Measurements from ENCODE around the gene CFAP54. TPM values are rescaled to one million over a fixed set of nuclear protein-coding genes. Genes with fewer than 3 reads are reported as not detected.

CFAP54 gene
- total RNA-seq, 1 experiment from 2014 or later, result 0.35 TPM

GRCh38 chr12:96549341-96549740 lies 60.0 kb downstream of the CFAP54 start:
- H3K4me3 Mint-ChIP-seq (ENCODE audit: low read depth, unreplicated experiment), result no peak overlapping the region
- TF ChIP-seq CTCF (IDR thresholded peaks at IDR 0.05; ENCODE audit: unreplicated experiment), result no peak
- no peak for DNase-seq
- BruUV-seq (replicated peaks), result no TSS peak
- H3K4me1 Mint-ChIP-seq (ENCODE audit: low read depth, unreplicated experiment), result no peaks in the 10 kb centered on the region
- CTCF ChIA-PET, result interaction anchor here (0.6 kb wide), 1 partner anchor 1118 kb away, joined by 8 read pairs; no protein-coding TSS in a partner anchor
- no peak overlapping the region for H3K27ac Mint-ChIP-seq (ENCODE audit: unreplicated experiment)
- intact Hi-C loops (cut with micrococcal nuclease; ENCODE audit: unreplicated experiment), result no loop called here
- no peaks in the 10 kb centered on the region for H3K27me3 Mint-ChIP-seq (ENCODE audit: unreplicated experiment)
- no peaks in the 10 kb centered on the region for H3K36me3 Mint-ChIP-seq (ENCODE audit: insufficient read depth, unreplicated experiment)
- H3K9me3 Mint-ChIP-seq (ENCODE audit: low read depth, unreplicated experiment), result no peaks in the 10 kb centered on the region

- BruUV-seq (replicated peaks), result no TSS peak
- Mint-ChIP-seq H3K4me3 (ENCODE audit: low read depth, unreplicated experiment) (no peak overlapping the region), H3K4me1 (ENCODE audit: low read depth, unreplicated experiment) (no peaks in the 10 kb centered on the region), H3K27ac (ENCODE audit: unreplicated experiment) (no peak overlapping the region), H3K27me3 (ENCODE audit: unreplicated experiment) (peaks cover 21% of the 10 kb centered on the region), H3K36me3 (ENCODE audit: insufficient read depth, unreplicated experiment) (no peaks in the 10 kb centered on the region), H3K9me3 (ENCODE audit: low read depth, unreplicated experiment) (no peaks in the 10 kb centered on the region)
- DNase-seq, result no peak
- CTCF ChIA-PET, result no interaction called here
- TF ChIP-seq CTCF (IDR thresholded peaks at IDR 0.05; ENCODE audit: unreplicated experiment), result no peak
- intact Hi-C loops (cut with micrococcal nuclease; ENCODE audit: unreplicated experiment), result loop anchor here (10.0 kb wide), 2 partner anchors 834 to 1584 kb away; no protein-coding TSS in a partner anchor
Measured at GRCh38 chr12:96570579-96570978, 81.2 kb downstream of the CFAP54 start.

- BruUV-seq (replicated peaks), result no TSS peak
- Mint-ChIP-seq H3K4me1 (ENCODE audit: low read depth, unreplicated experiment) (no peaks in the 10 kb centered on the region), H3K36me3 (ENCODE audit: insufficient read depth, unreplicated experiment) (no peaks in the 10 kb centered on the region), H3K27me3 (ENCODE audit: unreplicated experiment) (peaks cover 14% of the 10 kb centered on the region), H3K4me3 (ENCODE audit: low read depth, unreplicated experiment) (no peak overlapping the region), H3K9me3 (ENCODE audit: low read depth, unreplicated experiment) (no peaks in the 10 kb centered on the region), H3K27ac (ENCODE audit: unreplicated experiment) (no peak overlapping the region)
- no peak for TF ChIP-seq CTCF (IDR thresholded peaks at IDR 0.05; ENCODE audit: unreplicated experiment)
- CTCF ChIA-PET, result no interaction called here
- no peak for DNase-seq
- intact Hi-C loops (cut with micrococcal nuclease; ENCODE audit: unreplicated experiment), result loop anchor here (10.0 kb wide), 2 partner anchors 834 to 1584 kb away; no protein-coding TSS in a partner anchor
Measured at GRCh38 chr12:96571101-96571862, 81.9 kb downstream of the CFAP54 start.

- Mint-ChIP-seq H3K27me3 (ENCODE audit: unreplicated experiment) (no peaks in the 10 kb centered on the region), H3K9me3 (ENCODE audit: low read depth, unreplicated experiment) (no peaks in the 10 kb centered on the region), H3K4me1 (ENCODE audit: low read depth, unreplicated experiment) (no peaks in the 10 kb centered on the region), H3K27ac (ENCODE audit: unreplicated experiment) (no peak overlapping the region), H3K36me3 (ENCODE audit: insufficient read depth, unreplicated experiment) (no peaks in the 10 kb centered on the region), H3K4me3 (ENCODE audit: low read depth, unreplicated experiment) (no peak overlapping the region)
- TF ChIP-seq CTCF (IDR thresholded peaks at IDR 0.05; ENCODE audit: unreplicated experiment), result peak; percentile 34
- intact Hi-C loops (cut with micrococcal nuclease; ENCODE audit: unreplicated experiment), result loop anchor here (1.0 to 10.0 kb wide), 5 partner anchors 408 to 1794 kb away; no protein-coding TSS in a partner anchor
- BruUV-seq (replicated peaks), result no TSS peak
- CTCF ChIA-PET, result no interaction called here
- peak; percentile 20 for DNase-seq
Measured at GRCh38 chr12:96578526-96579125, 89.2 kb downstream of the CFAP54 start.

Data from Calu3 (cell line).